B cell (primary cell): Measurements from ENCODE around the gene NBPF3. TPM values are rescaled to one million over a fixed set of nuclear protein-coding genes. Genes with fewer than 3 reads are reported as not detected.

Experiments used
- ATAC-seq: fragments of 200-7000 bp; cut with Tn5 transposase; one replicate; pipeline ENCODE4 v1.10.0; 2021; ENCODE audit warnings: low read depth, mild to moderate bottlenecking, moderate number of reproducible peaks, moderate library complexity
- CTCF ChIA-PET: fragments of 350-600 bp; sonication (Branson Sonifier 250); formaldehyde crosslinking; loops from one replicate; lab custom pipeline; 2021; ENCODE audit warnings: antibody characterized with exemption, inconsistent platforms; lab: Charles Lee
- POLR2A ChIA-PET: fragments of 350-600 bp; sonication (Branson Sonifier 250); formaldehyde crosslinking; loops from one replicate; lab custom pipeline; 2021; ENCODE audit warnings: antibody characterized with exemption; lab: Charles Lee
- DNase-seq: peaks from one replicate; pipeline ENCODE4 v3.0.0; 2013
- H2AFZ ChIP-seq: 2 replicates; pipeline ENCODE4 v1.6.1; 2012; ENCODE audit warnings: mild to moderate bottlenecking, low read depth, low read length; ENCODE audit not compliant: insufficient read depth, poor library complexity, severe bottlenecking
- H3K27ac ChIP-seq, 2 donors: 1 replicate in 1 of 2; 2 replicates in 1 of 2; pipeline ENCODE4 v1.5.1; 2012 to 2013; ENCODE audit warnings: low read length in 2 of 2, mild to moderate bottlenecking in 2 of 2, moderate library complexity in 1 of 2
- H3K27me3 ChIP-seq, 4 experiments: fragments of 200-600 bp in 1 of 4; sonication (generic) in 1 of 4; replicated peaks in 1 of 4; 1 replicate in 2 of 4; 2 replicates in 2 of 4; pipeline versions ENCODE4 v1.6.1 to v1.7.0; 2013 to 2016; ENCODE audit warnings: low read length in 3 of 4, mild to moderate bottlenecking in 2 of 4, mixed read lengths in 1 of 4, moderate library complexity in 1 of 4; ENCODE audit not compliant: insufficient read depth in 4 of 4, control insufficient read depth in 3 of 4; ENCODE audit errors: control extremely low read depth in 1 of 4
- H3K36me3 ChIP-seq, 2 experiments: replicated peaks in 1 of 2; 1 replicate in 1 of 2; 2 replicates in 1 of 2; pipeline versions ENCODE4 v1.6.1 to v1.7.1; 2013; ENCODE audit warnings: low read length in 1 of 2; ENCODE audit not compliant: insufficient read depth in 2 of 2, control insufficient read depth in 1 of 2; ENCODE audit errors: control extremely low read depth in 1 of 2, extremely low read depth in 1 of 2
- H3K4me1 ChIP-seq, 2 donors: fragments of 200-600 bp in 1 of 2; sonication (generic) in 1 of 2; 1 replicate in 1 of 2; 2 replicates in 1 of 2; pipeline versions ENCODE4 v1.5.1 to v1.6.1; 2013 to 2017; ENCODE audit warnings: low read length in 2 of 2; ENCODE audit not compliant: control insufficient read depth in 2 of 2, insufficient read depth in 2 of 2
- H3K4me2 ChIP-seq: replicated peaks from 2 replicates; pipeline ENCODE3; 2012; ENCODE audit warnings: mild to moderate bottlenecking, low read depth, low read length; ENCODE audit not compliant: poor library complexity, severe bottlenecking
- H3K4me3 ChIP-seq, 5 experiments: fragments of 200-600 bp in 1 of 5; sonication (generic) in 1 of 5; 1 replicate in 3 of 5; 2 replicates in 2 of 5; pipeline versions ENCODE4 v1.5.1 to v1.7.0; 2011 to 2016; ENCODE audit warnings: low read length in 4 of 5, mild to moderate bottlenecking in 4 of 5, low read depth in 2 of 5, control low read depth in 1 of 5, moderate library complexity in 1 of 5; ENCODE audit not compliant: insufficient read depth in 1 of 5; ENCODE audit errors: control extremely low read depth in 1 of 5, extremely low read depth in 1 of 5
- H3K79me2 ChIP-seq: fragments of 200-600 bp; sonication (generic); one replicate; pipeline ENCODE4 v1.6.0; 2016; ENCODE audit warnings: low read length; ENCODE audit not compliant: control insufficient read depth, insufficient read depth
- H3K9ac ChIP-seq: fragments of 200-600 bp; sonication (generic); 2 replicates; pipeline ENCODE4 v1.6.1; 2017; ENCODE audit warnings: mild to moderate bottlenecking, low read length, moderate library complexity
- H3K9me3 ChIP-seq, 3 donors: one replicate each; pipeline versions ENCODE4 v1.6.1 to v1.7.1; 2013; ENCODE audit warnings: low read length in 2 of 3; ENCODE audit not compliant: control insufficient read depth in 2 of 3, insufficient read depth in 1 of 3; ENCODE audit errors: control extremely low read depth in 1 of 3
- H4K20me1 ChIP-seq: 2 replicates; pipeline ENCODE4 v1.6.0; 2012; ENCODE audit warnings: mild to moderate bottlenecking, low read length; ENCODE audit not compliant: insufficient read depth, control insufficient read depth, poor library complexity, severe bottlenecking
- H3K27ac Mint-ChIP-seq: one replicate; pipeline ENCODE4 v1.8.0; 2021; ENCODE audit warnings: mixed read lengths
- H3K27me3 Mint-ChIP-seq: one replicate; pipeline ENCODE4 v1.8.0; 2021; ENCODE audit warnings: mixed read lengths
- H3K4me1 Mint-ChIP-seq: one replicate; pipeline ENCODE4 v1.8.0; 2021; ENCODE audit warnings: mixed read lengths
- H3K4me3 Mint-ChIP-seq: one replicate; pipeline ENCODE4 v1.8.0; 2021; ENCODE audit warnings: mixed read lengths
- H3K9me3 Mint-ChIP-seq: one replicate; pipeline ENCODE4 v1.8.0; 2022; ENCODE audit warnings: mixed read lengths; ENCODE audit not compliant: insufficient read depth
- CTCF ChIP-seq: fragments of 200-600 bp; IDR thresholded peaks from one replicate; pipeline ENCODE4 v1.8.0; 2022; ENCODE audit warnings: antibody characterized with exemption, mild to moderate bottlenecking
- EZH2 ChIP-seq: IDR thresholded peaks from 2 replicates; pipeline ENCODE4 v1.6.1; 2012; ENCODE audit warnings: borderline replicate concordance, low read depth, mild to moderate bottlenecking, moderate library complexity, low read length; ENCODE audit not compliant: insufficient read depth, poor library complexity, severe bottlenecking
- WGBS: methylation state at CpG from one replicate; pipeline ENCODE4 v1.1.5; 2013; ENCODE audit warnings: missing lambda C conversion rate; ENCODE audit not compliant: insufficient coverage; 5-methylcytosine and 5-hydroxymethylcytosine counted together
- intact Hi-C: fragments of 100-400 bp; cut with micrococcal nuclease; formaldehyde crosslinking; loops from one replicate; pipeline ENCODE4 v1.10.0; 2022
- polyA plus RNA-seq: library from polyadenylated mRNA; depleted of rRNA; stranded (reverse); fragments of >200 nt; gene quantifications from 2 replicates; pipeline ENCODE4 v1.2.3, GENCODE V29; 2012
- total RNA-seq, 2 donors: library from RNA; stranded (reverse); fragments of 120-200 nt in 1 of 2; gene quantifications; 1 replicate in 1 of 2; 2 replicates in 1 of 2; pipeline versions ENCODE4 v1.2.3 to v1.2.4, GENCODE V29; 2013 to 2022

The NBPF3 gene
- total and polyA plus RNA-seq, 2 donors (not counting 1 experiment from before 2014, with no cell fraction given), result 2.0 to 4.2 TPM

GRCh38 chr1:21525340-21525717, 85.4 kb downstream of the NBPF3 start:
- WGBS, result 97% methylated on average over 2 of the region's 7 CpGs
- Histone ChIP-seq H3K9ac (peak overlapping the region; percentile 23), H2AFZ (no peak overlapping the region), H3K9me3 (peaks cover 0 to 6% (median 0%) of the 10 kb centered on the region in 3 donors), H3K79me2 (no peaks in the 10 kb centered on the region), H3K27me3 (peaks cover 0 to 3% (median 0%) of the 10 kb centered on the region in 4 experiments), H3K36me3 (no peaks in the 10 kb centered on the region), H3K4me3 (peak overlapping the region in 1 of 5 experiments; percentile 19), H3K27ac (peak overlapping the region in 1 of 2 donors; percentile 51), H3K4me1 (peaks cover 31 to 57% of the 10 kb centered on the region in 2 donors), H3K4me2 (peak overlapping the region; percentile 70), H4K20me1 (no peaks in the 10 kb centered on the region)
- TF ChIP-seq EZH2 (no peak), CTCF (no peak)
- Mint-ChIP-seq H3K9me3 (no peaks in the 10 kb centered on the region), H3K27ac (peak overlapping the region; percentile 65), H3K4me3 (peak overlapping the region; percentile 33), H3K4me1 (peaks cover 46% of the 10 kb centered on the region), H3K27me3 (peaks cover 3% of the 10 kb centered on the region)
- ChIA-PET CTCF (no interaction called here), POLR2A (no interaction called here)
- intact Hi-C loops, result no loop called here
- ATAC-seq, result no peak
- no peak for DNase-seq

DNA sequence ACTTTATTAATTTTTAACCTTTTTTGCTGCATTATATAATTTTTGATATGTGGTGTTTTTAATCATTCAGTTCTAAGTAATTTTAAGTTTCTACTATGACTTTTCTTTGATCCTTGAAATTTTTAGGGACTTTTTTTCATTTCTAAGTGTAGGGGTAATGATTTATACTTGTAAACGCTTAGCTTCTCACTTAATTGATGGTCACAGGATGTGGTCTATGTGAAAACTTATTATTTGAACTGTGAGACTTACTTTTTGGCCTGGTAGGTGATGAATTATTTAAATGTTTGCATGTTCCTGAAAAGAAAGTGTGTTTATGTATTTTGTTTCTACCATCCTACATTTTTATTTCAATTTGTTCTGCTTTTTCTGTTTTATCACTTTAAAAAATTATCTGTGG, 86.5 kb downstream of the NBPF3 start:
- no peak overlapping the region for H3K4me2 ChIP-seq
- no CpG with 5 or more reads among the region's 1 CpG for WGBS
- H3K9me3 ChIP-seq, result peaks cover 0 to 4% (median 0%) of the 10 kb centered on the region in 3 donors
- H3K9me3 Mint-ChIP-seq, result no peaks in the 10 kb centered on the region
- H3K79me2 ChIP-seq, result no peaks in the 10 kb centered on the region
- no peak overlapping the region for H3K9ac ChIP-seq
- H3K27ac Mint-ChIP-seq, result no peak overlapping the region
- H3K27me3 Mint-ChIP-seq, result peaks cover 5% of the 10 kb centered on the region
- no peak for DNase-seq
- ChIA-PET POLR2A (no interaction called here), CTCF (interaction anchor here (1.0 to 1.3 kb wide), 2 partner anchors 8 to 13 kb away, joined by 3 to 4 read pairs; no protein-coding TSS in a partner anchor)
- H4K20me1 ChIP-seq, result no peaks in the 10 kb centered on the region
- H3K4me3 Mint-ChIP-seq, result no peak overlapping the region
- H3K4me1 ChIP-seq, result peaks cover 25 to 45% of the 10 kb centered on the region in 2 donors
- H3K4me1 Mint-ChIP-seq, result peaks cover 39% of the 10 kb centered on the region
- no peak overlapping the region for H3K4me3 ChIP-seq
- peaks cover 0 to 4% (median 0%) of the 10 kb centered on the region in 4 experiments for H3K27me3 ChIP-seq
- intact Hi-C loops, result no loop called here
- TF ChIP-seq EZH2, result no peak
- TF ChIP-seq CTCF, result no peak
- H2AFZ ChIP-seq, result no peak overlapping the region
- no peaks in the 10 kb centered on the region for H3K36me3 ChIP-seq
- ATAC-seq, result no peak
- H3K27ac ChIP-seq, result no peak overlapping the region
